Neural progenitor cell (in vitro differentiated cells): ENCODE data around the gene CDH12. TPM values are rescaled to one million over a fixed set of nuclear protein-coding genes. Genes with fewer than 3 reads are reported as not detected.

Source experiments
- DNase-seq: peaks from one replicate; pipeline ENCODE4 v3.0.0-alpha.2; 2016; ENCODE audit warnings: low spot score
- H2AFZ ChIP-seq: fragments of 200-600 bp; sonication (generic); replicated peaks from 2 replicates; pipeline ENCODE4 v1.6.1; 2016; ENCODE audit warnings: antibody characterized with exemption
- H3F3A ChIP-seq: fragments of 200-600 bp; sonication (generic); 2 replicates; pipeline ENCODE4 v1.6.1; 2016; ENCODE audit warnings: antibody characterized with exemption, low read depth
- H3K27ac ChIP-seq: fragments of 200-600 bp; sonication (generic); 2 replicates; pipeline ENCODE4 v1.5.1; 2016; ENCODE audit warnings: mild to moderate bottlenecking
- H3K27me3 ChIP-seq: fragments of 200-600 bp; sonication (generic); 2 replicates; pipeline ENCODE4 v1.6.1; 2016; ENCODE audit warnings: mild to moderate bottlenecking, moderate library complexity
- H3K36me3 ChIP-seq: fragments of 200-600 bp; sonication (generic); 2 replicates; pipeline ENCODE4 v1.5.1; 2016
- H3K4me1 ChIP-seq: fragments of 200-600 bp; sonication (generic); 2 replicates; pipeline ENCODE4 v1.6.1; 2016; ENCODE audit warnings: mixed run types
- H3K4me2 ChIP-seq: fragments of 200-600 bp; sonication (generic); 2 replicates; pipeline ENCODE4 v1.6.1; 2016
- H3K4me3 ChIP-seq: fragments of 200-600 bp; sonication (generic); 2 replicates; pipeline ENCODE4 v1.5.1; 2016
- H3K79me2 ChIP-seq: fragments of 200-600 bp; sonication (generic); 2 replicates; pipeline ENCODE4 v1.6.1; 2016; ENCODE audit warnings: low read depth
- H3K9ac ChIP-seq: fragments of 200-600 bp; sonication (generic); 2 replicates; pipeline ENCODE4 v1.6.1; 2016
- H3K9me3 ChIP-seq: fragments of 200-600 bp; sonication (generic); 2 replicates; pipeline ENCODE4 v1.5.1; 2016; ENCODE audit warnings: low read depth
- H4K20me1 ChIP-seq: fragments of 200-600 bp; sonication (generic); 2 replicates; pipeline ENCODE4 v1.6.1; 2016; ENCODE audit warnings: low read depth
- H3K27ac Mint-ChIP-seq: 3 replicates; pipeline ENCODE4 v1.8.0; 2021; ENCODE audit warnings: mixed read lengths
- H3K27me3 Mint-ChIP-seq: 2 replicates; pipeline ENCODE4 v1.8.0; 2022; ENCODE audit warnings: low read depth, mild to moderate bottlenecking, inconsistent platforms, moderate library complexity, mixed read lengths; ENCODE audit not compliant: insufficient read depth
- H3K36me3 Mint-ChIP-seq: 3 replicates; pipeline ENCODE4 v1.8.0; 2021; ENCODE audit warnings: mixed read lengths
- H3K4me1 Mint-ChIP-seq: 3 replicates; pipeline ENCODE4 v1.8.0; 2021; ENCODE audit warnings: mixed read lengths
- H3K4me3 Mint-ChIP-seq: 3 replicates; pipeline ENCODE4 v1.8.0; 2021; ENCODE audit warnings: mild to moderate bottlenecking, moderate library complexity, mixed read lengths
- H3K9me3 Mint-ChIP-seq: 3 replicates; pipeline ENCODE4 v1.8.0; 2020; ENCODE audit warnings: mixed read lengths
- CTCF ChIP-seq: fragments of 200-600 bp; sonication (generic); IDR thresholded peaks from 2 replicates; pipeline ENCODE4 v1.5.1; 2017; ENCODE audit warnings: antibody characterized with exemption, mild to moderate bottlenecking
- EZH2 ChIP-seq: fragments of 200-600 bp; sonication (generic); IDR thresholded peaks from 2 replicates; pipeline ENCODE4 v1.6.1; 2017; ENCODE audit warnings: antibody characterized with exemption, mild to moderate bottlenecking, moderate library complexity
- EZH2phosphoT487 ChIP-seq: fragments of 200-600 bp; sonication (generic); IDR thresholded peaks from 2 replicates; pipeline ENCODE4 v1.6.1; 2017; ENCODE audit warnings: antibody characterized with exemption
- total RNA-seq: library from RNA; depleted of rRNA; stranded (reverse); fragments of >200 nt; gene quantifications from 2 replicates; pipeline ENCODE4 v1.2.3, GENCODE V29; 2015; ENCODE audit warnings: low replicate concordance

CDH12 gene
- total RNA-seq, 1 donor from 2014 or later, result not detected

GRCh38 chr5:21893161-21893560 lies 960.0 kb downstream of the CDH12 start:
- Mint-ChIP-seq H3K36me3 (no peaks in the 10 kb centered on the region), H3K4me1 (peaks cover 6% of the 10 kb centered on the region), H3K4me3 (no peak overlapping the region), H3K27me3 (no peaks in the 10 kb centered on the region), H3K27ac (no peak overlapping the region), H3K9me3 (no peaks in the 10 kb centered on the region)
- H2AFZ ChIP-seq, result peak overlapping the region; percentile 27
- no peak for TF ChIP-seq EZH2phosphoT487
- TF ChIP-seq CTCF, result no peak
- TF ChIP-seq EZH2, result no peak
- H3K4me3 ChIP-seq, result no peak overlapping the region
- H4K20me1 ChIP-seq, result no peaks in the 10 kb centered on the region
- H3K4me2 ChIP-seq, result no peak overlapping the region
- H3K4me1 ChIP-seq, result no peaks in the 10 kb centered on the region
- no peak overlapping the region for H3K9ac ChIP-seq
- H3K9me3 ChIP-seq, result no peaks in the 10 kb centered on the region
- no peak overlapping the region for H3K27ac ChIP-seq
- no peak for DNase-seq
- no peaks in the 10 kb centered on the region for H3K79me2 ChIP-seq
- no peaks in the 10 kb centered on the region for H3F3A ChIP-seq
- H3K36me3 ChIP-seq, result no peaks in the 10 kb centered on the region
- H3K27me3 ChIP-seq, result no peaks in the 10 kb centered on the region

- Histone ChIP-seq H3F3A (no peaks in the 10 kb centered on the region), H3K27ac (no peak overlapping the region), H2AFZ (no peak overlapping the region), H3K9ac (no peak overlapping the region), H3K36me3 (no peaks in the 10 kb centered on the region), H3K4me2 (no peak overlapping the region), H4K20me1 (no peaks in the 10 kb centered on the region), H3K4me3 (no peak overlapping the region), H3K79me2 (no peaks in the 10 kb centered on the region), H3K4me1 (no peaks in the 10 kb centered on the region), H3K9me3 (no peaks in the 10 kb centered on the region), H3K27me3 (no peaks in the 10 kb centered on the region)
- no peak for DNase-seq
- Mint-ChIP-seq H3K27me3 (peaks cover 2% of the 10 kb centered on the region), H3K36me3 (no peaks in the 10 kb centered on the region), H3K9me3 (no peaks in the 10 kb centered on the region), H3K4me3 (no peak overlapping the region), H3K4me1 (peaks cover 6% of the 10 kb centered on the region), H3K27ac (no peak overlapping the region)
- TF ChIP-seq CTCF (no peak), EZH2 (no peak), EZH2phosphoT487 (no peak)
Observed at GRCh38 chr5:21889581-21889980, 963.6 kb downstream of the CDH12 start.

- H3K36me3 ChIP-seq, result no peaks in the 10 kb centered on the region
- H3K79me2 ChIP-seq, result no peaks in the 10 kb centered on the region
- Mint-ChIP-seq H3K27me3 (peaks cover 2% of the 10 kb centered on the region), H3K36me3 (no peaks in the 10 kb centered on the region), H3K4me1 (no peaks in the 10 kb centered on the region), H3K9me3 (no peaks in the 10 kb centered on the region), H3K4me3 (no peak overlapping the region), H3K27ac (no peak overlapping the region)
- no peaks in the 10 kb centered on the region for H3K27me3 ChIP-seq
- no peaks in the 10 kb centered on the region for H3F3A ChIP-seq
- no peaks in the 10 kb centered on the region for H4K20me1 ChIP-seq
- no peaks in the 10 kb centered on the region for H3K9me3 ChIP-seq
- H3K4me1 ChIP-seq, result no peaks in the 10 kb centered on the region
- H3K27ac ChIP-seq, result no peak overlapping the region
- H3K4me3 ChIP-seq, result no peak overlapping the region
- TF ChIP-seq EZH2 (no peak), EZH2phosphoT487 (no peak), CTCF (no peak)
- no peak overlapping the region for H2AFZ ChIP-seq
- no peak overlapping the region for H3K9ac ChIP-seq
- no peak for DNase-seq
- H3K4me2 ChIP-seq, result no peak overlapping the region
Observed at GRCh38 chr5:21882074-21882745, 970.9 kb downstream of the CDH12 start.
